HepG2 (cell line): Measurements from ENCODE around the gene NFKBIL1. TPM values are rescaled to one million over a fixed set of nuclear protein-coding genes. Genes with fewer than 3 reads are reported as not detected.

ENCODE experiments used
- CHCHD3 ChIP-seq: sonication (generic); formaldehyde crosslinking; IDR thresholded peaks from 2 replicates; pipeline ENCODE4 v1.8.0; 2022; ENCODE audit warnings: mild to moderate bottlenecking, missing genetic modification reagents, moderate library complexity
- FOXA1 ChIP-seq, 2 experiments: fragments of 450-650 bp in 1 of 2; sonication (generic) in 1 of 2; formaldehyde crosslinking in 1 of 2; IDR thresholded peaks; 2 replicates each; pipeline versions ENCODE4 v1.4.0 to v1.6.1; 2016 to 2020; ENCODE audit warnings: missing genetic modification reagents in 1 of 2
- HNRNPLL ChIP-seq: fragments of 200-400 bp; formaldehyde crosslinking; IDR thresholded peaks from 2 replicates; pipeline ENCODE4 v1.6.1; 2017; ENCODE audit warnings: mild to moderate bottlenecking, low read depth, low read length; ENCODE audit not compliant: poor library complexity, severe bottlenecking
- HOXA9 ChIP-seq: sonication (generic); formaldehyde crosslinking; IDR thresholded peaks from 2 replicates; pipeline ENCODE4 v1.8.1; 2022; ENCODE audit warnings: missing genetic modification reagents, mild to moderate bottlenecking, moderate library complexity, borderline replicate concordance
- IRF2 ChIP-seq: IDR thresholded peaks from 2 replicates; pipeline ENCODE4 v1.6.1; 2018; ENCODE audit warnings: missing genetic modification reagents, missing compliant biosample characterization
- KDM5A ChIP-seq: fragments of 200-600 bp; sonication (generic); IDR thresholded peaks from 2 replicates; pipeline ENCODE4 v1.7.0; 2018; ENCODE audit warnings: antibody characterized with exemption, mild to moderate bottlenecking, low read length, borderline replicate concordance
- KLF6 ChIP-seq: IDR thresholded peaks from 2 replicates; pipeline ENCODE4 v1.8.0; 2016; ENCODE audit warnings: missing biosample characterization, missing genetic modification reagents
- MTA3 ChIP-seq: sonication (generic); formaldehyde crosslinking; IDR thresholded peaks from 2 replicates; pipeline ENCODE4 v1.4.0; 2020; ENCODE audit warnings: missing genetic modification reagents
- SALL2 ChIP-seq: sonication (generic); formaldehyde crosslinking; IDR thresholded peaks from 2 replicates; pipeline ENCODE4 v1.8.1; 2023; ENCODE audit warnings: mild to moderate bottlenecking, missing genetic modification reagents, inconsistent platforms
- ZNF549 ChIP-seq: sonication (generic); formaldehyde crosslinking; IDR thresholded peaks from 2 replicates; pipeline ENCODE4 v1.5.0; 2020; ENCODE audit warnings: missing genetic modification reagents
- ZNF619 ChIP-seq: sonication (generic); formaldehyde crosslinking; IDR thresholded peaks from 2 replicates; pipeline ENCODE4 v1.4.0; 2020; ENCODE audit warnings: mild to moderate bottlenecking, missing genetic modification reagents
- ZNF816 ChIP-seq: sonication (generic); formaldehyde crosslinking; IDR thresholded peaks from 2 replicates; pipeline ENCODE4 v1.8.0; 2022; ENCODE audit warnings: missing genetic modification reagents, mild to moderate bottlenecking, borderline replicate concordance
- ZNF850 ChIP-seq: sonication (generic); formaldehyde crosslinking; conservative IDR thresholded peaks from 2 replicates; pipeline ENCODE4 v1.9.0; 2021; ENCODE audit warnings: mild to moderate bottlenecking, missing genetic modification reagents
- ZNF878 ChIP-seq: sonication (generic); formaldehyde crosslinking; IDR thresholded peaks from 2 replicates; pipeline ENCODE4 v1.8.1; 2023; ENCODE audit warnings: mild to moderate bottlenecking, missing genetic modification reagents, moderate library complexity
- polyA plus RNA-seq, 8 experiments: library from polyadenylated mRNA; depleted of rRNA in 3 of 8; stranded (reverse) in 7 of 8; unstranded in 1 of 8; fragments of >200 nt; fragmentation: Illumina TruSeq in 4 of 8; extraction: Trizol in 4 of 8; gene quantifications; 2 replicates each; pipeline versions ENCODE4 v1.2.1 to v1.2.3, GENCODE V29; 2011 to 2016; ENCODE audit warnings: low read depth in 4 of 8, missing spikeins in 1 of 8, mixed read lengths in 1 of 8; ENCODE audit not compliant: insufficient read depth in 1 of 8
- total RNA-seq, 5 experiments: library from RNA; depleted of rRNA; stranded (reverse); fragments of >200 nt; fragmentation: Illumina TruSeq; extraction: Trizol; gene quantifications; 2 replicates each; pipeline ENCODE4 v1.2.3, GENCODE V29; 2016; ENCODE audit warnings: low read depth in 1 of 5
- TF ChIP-seq, protein P1 (sequence below): IDR thresholded peaks from 2 replicates; pipeline ENCODE4 v1.6.1; 2012; ENCODE audit warnings: inconsistent platforms
- TF ChIP-seq, protein P2 (sequence below): sonication (generic); formaldehyde crosslinking; IDR thresholded peaks from 2 replicates; pipeline ENCODE4 v1.4.0; 2020; ENCODE audit warnings: low read depth, mild to moderate bottlenecking, missing genetic modification reagents
- TF ChIP-seq, protein P3 (sequence below): sonication (generic); formaldehyde crosslinking; IDR thresholded peaks from 2 replicates; pipeline ENCODE4 v1.5.0; 2020; ENCODE audit warnings: mild to moderate bottlenecking, missing genetic modification reagents
- TF ChIP-seq, protein P4 (sequence below): sonication (generic); formaldehyde crosslinking; IDR thresholded peaks from 2 replicates; pipeline ENCODE4 v1.5.0; 2020; ENCODE audit warnings: missing genetic modification reagents, mild to moderate bottlenecking, borderline replicate concordance
- TF ChIP-seq, protein P5 (sequence below): sonication (generic); formaldehyde crosslinking; IDR thresholded peaks from 2 replicates; pipeline ENCODE4 v1.5.0; 2020; ENCODE audit warnings: missing genetic modification reagents

NFKBIL1 gene
- total and polyA plus RNA-seq, 2 of the 13 experiments (the other 11 are each of a cell fraction or from before 2014, with no cell fraction given) = 9.7 to 19.5 TPM

GRCh38 chr6:31547727-31548543 is 527 bp downstream of the NFKBIL1 start (continued):
- no peak; the same call in 1 of the 2 replicates for TF ChIP-seq KLF6 (CRISPR knock-in tag)
- TF ChIP-seq SALL2 (CRISPR knock-in tag) = no peak
- TF ChIP-seq ZNF619 (CRISPR knock-in tag) = peak; percentile 86; the same call in 1 of the 2 replicates
- 0 out of 2 replicates have a peak, but pooled peaks have one; percentile 55 for TF ChIP-seq ZNF850 (CRISPR knock-in tag)
- no peak; the same call in 1 of the 2 replicates for TF ChIP-seq IRF2
- peak; percentile 72; the same call in 1 of the 2 replicates for TF ChIP-seq KDM5A
- no peak for TF ChIP-seq ZNF816
- TF ChIP-seq, protein P1, sequence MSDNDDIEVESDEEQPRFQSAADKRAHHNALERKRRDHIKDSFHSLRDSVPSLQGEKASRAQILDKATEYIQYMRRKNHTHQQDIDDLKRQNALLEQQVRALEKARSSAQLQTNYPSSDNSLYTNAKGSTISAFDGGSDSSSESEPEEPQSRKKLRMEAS = no peak
- TF ChIP-seq MTA3 = no peak
- TF ChIP-seq HNRNPLL = peak; percentile 41
- 0 out of 2 replicates have a peak, but pooled peaks have one; percentile 47 for TF ChIP-seq HOXA9 (CRISPR knock-in tag)
- TF ChIP-seq ZNF878 (CRISPR knock-in tag) = no peak
- TF ChIP-seq, protein P2, sequence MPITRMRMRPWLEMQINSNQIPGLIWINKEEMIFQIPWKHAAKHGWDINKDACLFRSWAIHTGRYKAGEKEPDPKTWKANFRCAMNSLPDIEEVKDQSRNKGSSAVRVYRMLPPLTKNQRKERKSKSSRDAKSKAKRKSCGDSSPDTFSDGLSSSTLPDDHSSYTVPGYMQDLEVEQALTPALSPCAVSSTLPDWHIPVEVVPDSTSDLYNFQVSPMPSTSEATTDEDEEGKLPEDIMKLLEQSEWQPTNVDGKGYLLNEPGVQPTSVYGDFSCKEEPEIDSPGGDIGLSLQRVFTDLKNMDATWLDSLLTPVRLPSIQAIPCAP (CRISPR knock-in tag) = no peak
- no peak for TF ChIP-seq CHCHD3 (CRISPR knock-in tag)
- TF ChIP-seq, protein P3, sequence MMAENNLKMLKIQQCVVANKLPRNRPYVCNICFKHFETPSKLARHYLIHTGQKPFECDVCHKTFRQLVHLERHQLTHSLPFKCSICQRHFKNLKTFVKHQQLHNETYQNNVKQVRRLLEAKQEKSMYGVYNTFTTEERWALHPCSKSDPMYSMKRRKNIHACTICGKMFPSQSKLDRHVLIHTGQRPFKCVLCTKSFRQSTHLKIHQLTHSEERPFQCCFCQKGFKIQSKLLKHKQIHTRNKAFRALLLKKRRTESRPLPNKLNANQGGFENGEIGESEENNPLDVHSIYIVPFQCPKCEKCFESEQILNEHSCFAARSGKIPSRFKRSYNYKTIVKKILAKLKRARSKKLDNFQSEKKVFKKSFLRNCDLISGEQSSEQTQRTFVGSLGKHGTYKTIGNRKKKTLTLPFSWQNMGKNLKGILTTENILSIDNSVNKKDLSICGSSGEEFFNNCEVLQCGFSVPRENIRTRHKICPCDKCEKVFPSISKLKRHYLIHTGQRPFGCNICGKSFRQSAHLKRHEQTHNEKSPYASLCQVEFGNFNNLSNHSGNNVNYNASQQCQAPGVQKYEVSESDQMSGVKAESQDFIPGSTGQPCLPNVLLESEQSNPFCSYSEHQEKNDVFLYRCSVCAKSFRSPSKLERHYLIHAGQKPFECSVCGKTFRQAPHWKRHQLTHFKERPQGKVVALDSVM (CRISPR knock-in tag) = no peak
- TF ChIP-seq, protein P4, sequence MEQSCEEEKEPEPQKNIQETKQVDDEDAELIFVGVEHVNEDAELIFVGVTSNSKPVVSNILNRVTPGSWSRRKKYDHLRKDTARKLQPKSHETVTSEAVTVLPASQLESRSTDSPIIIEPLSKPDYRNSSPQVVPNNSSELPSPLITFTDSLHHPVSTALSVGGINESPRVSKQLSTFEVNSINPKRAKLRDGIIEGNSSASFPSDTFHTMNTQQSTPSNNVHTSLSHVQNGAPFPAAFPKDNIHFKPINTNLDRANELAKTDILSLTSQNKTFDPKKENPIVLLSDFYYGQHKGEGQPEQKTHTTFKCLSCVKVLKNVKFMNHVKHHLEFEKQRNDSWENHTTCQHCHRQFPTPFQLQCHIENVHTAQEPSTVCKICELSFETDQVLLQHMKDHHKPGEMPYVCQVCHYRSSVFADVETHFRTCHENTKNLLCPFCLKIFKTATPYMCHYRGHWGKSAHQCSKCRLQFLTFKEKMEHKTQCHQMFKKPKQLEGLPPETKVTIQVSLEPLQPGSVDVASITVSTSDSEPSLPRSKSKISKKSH (CRISPR knock-in tag) = peak; percentile 59; the same call in 1 of the 2 replicates
- no peak for TF ChIP-seq ZNF549
- no peak for TF ChIP-seq FOXA1 (IDR thresholded peaks at IDR 0.05)
- TF ChIP-seq FOXA1 (CRISPR knock-in tag; IDR thresholded peaks at IDR 0.05) = no peak
- TF ChIP-seq, protein P5, sequence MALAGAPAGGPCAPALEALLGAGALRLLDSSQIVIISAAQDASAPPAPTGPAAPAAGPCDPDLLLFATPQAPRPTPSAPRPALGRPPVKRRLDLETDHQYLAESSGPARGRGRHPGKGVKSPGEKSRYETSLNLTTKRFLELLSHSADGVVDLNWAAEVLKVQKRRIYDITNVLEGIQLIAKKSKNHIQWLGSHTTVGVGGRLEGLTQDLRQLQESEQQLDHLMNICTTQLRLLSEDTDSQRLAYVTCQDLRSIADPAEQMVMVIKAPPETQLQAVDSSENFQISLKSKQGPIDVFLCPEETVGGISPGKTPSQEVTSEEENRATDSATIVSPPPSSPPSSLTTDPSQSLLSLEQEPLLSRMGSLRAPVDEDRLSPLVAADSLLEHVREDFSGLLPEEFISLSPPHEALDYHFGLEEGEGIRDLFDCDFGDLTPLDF (CRISPR knock-in tag) = no peak
